GM12801 (cell line): ENCODE data around the gene ZCCHC10.

Experiments used
- CTCF ChIP-seq: IDR thresholded peaks from one replicate; pipeline ENCODE4 v1.5.1; 2011; ENCODE audit warnings: control low read depth; ENCODE audit not compliant: insufficient read length; ENCODE audit errors: extremely low read depth

ZCCHC10 gene

GRCh38 chr5:133050521-133050920, 24.2 kb upstream of the ZCCHC10 start:
- TF ChIP-seq CTCF: no peak

DNA sequence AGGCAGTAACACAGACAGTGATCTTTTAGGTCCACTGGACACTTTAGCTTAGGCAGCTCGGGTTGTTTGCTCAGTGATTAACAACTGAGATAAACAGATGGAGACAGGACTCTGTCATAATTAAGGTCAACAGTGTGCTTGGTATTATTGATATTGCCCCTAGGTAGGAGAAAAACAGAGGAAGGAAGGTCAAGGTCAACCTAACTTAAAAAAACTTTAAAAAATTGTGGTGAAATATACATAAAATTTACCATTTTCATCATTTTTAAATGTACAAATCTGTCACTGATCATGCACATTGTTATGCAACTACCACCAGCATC, 23.3 kb upstream of the ZCCHC10 start:
- TF ChIP-seq CTCF: no peak

DNA sequence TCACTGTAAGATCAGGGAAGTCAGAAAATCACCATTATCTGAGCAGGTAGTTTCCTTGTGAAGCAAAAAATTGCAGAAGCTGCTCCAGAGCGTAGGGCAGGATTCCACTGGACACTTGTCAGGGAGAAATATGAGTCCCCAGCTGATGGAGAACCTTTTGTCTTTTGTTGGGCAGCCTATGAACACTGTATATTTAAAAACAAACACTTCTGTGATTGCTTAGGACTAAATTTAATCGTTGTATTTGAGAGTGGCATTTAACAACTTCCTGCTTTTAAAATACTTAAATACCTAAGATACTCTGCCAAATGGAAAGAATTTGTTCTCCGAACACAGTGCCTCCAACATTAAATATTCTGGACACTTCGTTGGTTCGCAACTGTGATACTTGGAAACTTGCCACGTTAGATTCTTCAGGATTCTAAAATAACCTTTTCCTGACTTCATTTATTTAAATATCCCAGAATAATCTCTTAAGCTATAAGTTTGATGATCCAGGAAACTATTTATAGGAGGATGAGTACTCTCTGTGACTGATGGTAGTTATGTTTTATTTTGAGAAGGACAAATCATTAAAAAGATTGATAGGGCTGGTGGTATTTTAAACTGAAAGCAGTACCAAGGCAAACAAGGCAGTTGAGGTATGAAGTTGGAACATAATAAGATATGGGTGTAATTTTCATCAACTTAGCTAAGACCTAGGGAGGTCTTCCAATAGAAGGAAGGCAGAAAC, 22.8 kb upstream of the ZCCHC10 start:
- TF ChIP-seq CTCF: no peak

DNA sequence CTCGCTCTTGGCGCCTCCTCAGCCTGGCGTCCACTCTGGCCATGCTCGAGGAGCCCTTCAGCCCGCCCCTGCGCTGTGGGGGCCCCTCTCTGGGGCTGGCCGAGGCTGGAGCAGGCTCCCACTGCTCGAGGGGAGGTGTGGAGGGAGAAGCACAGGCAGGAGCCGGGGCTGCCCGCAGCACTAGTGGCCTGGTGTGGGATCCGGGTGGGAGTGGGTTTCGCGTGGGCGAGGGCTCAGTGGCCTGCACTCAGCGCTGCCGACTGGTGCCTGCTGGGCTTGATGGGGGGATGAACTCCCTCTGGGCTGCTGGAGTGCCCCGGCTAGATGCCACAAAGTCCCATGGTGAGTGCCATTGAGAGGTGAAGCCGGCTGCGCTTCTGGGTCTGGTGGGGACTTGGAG, 21.1 kb upstream of the ZCCHC10 start:
- no peak for TF ChIP-seq CTCF

DNA sequence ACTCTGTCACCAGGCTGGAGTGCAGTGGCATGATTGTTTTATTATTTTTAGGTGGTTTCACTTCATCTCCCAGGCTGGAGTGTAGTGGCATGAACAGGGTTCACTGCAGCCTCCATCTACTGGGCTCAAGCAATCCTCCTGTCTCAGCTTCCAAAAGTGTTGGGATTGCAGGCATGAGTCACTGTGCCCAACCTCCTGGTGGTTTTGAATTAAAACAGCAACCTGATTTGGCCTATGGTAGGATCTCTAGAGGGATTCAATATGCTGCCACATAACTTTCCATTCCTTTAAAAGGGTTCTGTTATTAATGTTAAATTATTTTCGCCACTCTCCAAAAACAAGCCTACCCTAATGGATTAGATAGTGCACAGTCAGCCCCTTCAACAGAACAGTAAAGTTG, 15.6 kb upstream of the ZCCHC10 start:
- no peak for TF ChIP-seq CTCF

GRCh38 chr5:133041157-133041784, 14.9 kb upstream of the ZCCHC10 start:
- no peak for TF ChIP-seq CTCF

- no peak for TF ChIP-seq CTCF
These were observed 8.9 kb upstream of the ZCCHC10 start for GRCh38 chr5:133035224-133035623.
